GM12878 (cell line): ENCODE data around the gene SLAMF1. TPM values are rescaled to one million over a fixed set of nuclear protein-coding genes. Genes with fewer than 3 reads are reported as not detected.

Source experiments
- CBFB ChIP-seq: IDR thresholded peaks from 2 replicates; pipeline ENCODE4 v1.6.1; 2016; ENCODE audit warnings: antibody characterized with exemption, low read depth
- CBX5 ChIP-seq: sonication (generic); IDR thresholded peaks from 2 replicates; pipeline ENCODE4 v1.6.1; 2016; ENCODE audit warnings: low read depth, moderate library complexity, mild to moderate bottlenecking, inconsistent platforms
- GATAD2B ChIP-seq: fragments of 450-650 bp; conservative IDR thresholded peaks from 2 replicates; pipeline ENCODE4 v1.6.1; 2017; ENCODE audit warnings: low read depth, mild to moderate bottlenecking, moderate library complexity
- HSF1 ChIP-seq: fragments of 150-350 bp; IDR thresholded peaks from 2 replicates; pipeline ENCODE4 v1.6.1; 2014; ENCODE audit warnings: mild to moderate bottlenecking, low read depth, low read length
- IRF3 ChIP-seq: fragments of 450-650 bp; IDR thresholded peaks from 2 replicates; pipeline ENCODE4 v1.6.1; 2014; ENCODE audit warnings: mild to moderate bottlenecking
- IRF4 ChIP-seq: IDR thresholded peaks from 2 replicates; pipeline ENCODE4 v1.6.1; 2011; ENCODE audit warnings: low read depth, low read length
- JUND ChIP-seq: IDR thresholded peaks from 2 replicates; pipeline ENCODE4 v1.6.1; 2012; ENCODE audit warnings: low read depth, mild to moderate bottlenecking, low read length, improper control_type of control experiment, moderate library complexity
- LARP7 ChIP-seq: fragments of 450-650 bp; IDR thresholded peaks from 2 replicates; pipeline ENCODE4 v1.6.1; 2017; ENCODE audit warnings: mild to moderate bottlenecking
- POLR2AphosphoS2 ChIP-seq: IDR thresholded peaks from 2 replicates; pipeline ENCODE4 v1.6.1; 2011; ENCODE audit warnings: low read depth, mild to moderate bottlenecking, low read length, improper control_type of control experiment, moderate library complexity
- POLR2AphosphoS5 ChIP-seq: IDR thresholded peaks from 2 replicates; pipeline ENCODE4 v1.6.1; 2011; ENCODE audit warnings: mild to moderate bottlenecking, low read length, inconsistent platforms
- POU2F2 ChIP-seq: IDR thresholded peaks from 3 replicates; pipeline ENCODE4 v1.6.1; 2011; ENCODE audit warnings: low read depth, mild to moderate bottlenecking, low read length, borderline replicate concordance
- YY1 ChIP-seq: IDR thresholded peaks from 2 replicates; pipeline ENCODE4 v1.6.1; 2011; ENCODE audit warnings: low read depth, mild to moderate bottlenecking, low read length
- polyA plus RNA-seq, 11 experiments: library from polyadenylated mRNA; depleted of rRNA in 4 of 11; unstranded in 6 of 11; stranded (reverse) in 5 of 11; fragments of >200 nt; fragmentation: Nextera tagmentation in 4 of 11; fragmentation: Illumina TruSeq in 1 of 11; extraction: Ambion mirVana in 4 of 11; extraction: Trizol in 1 of 11; gene quantifications; 1 replicate in 1 of 11; 2 replicates in 10 of 11; pipeline versions ENCODE4 v1.2.1 to v1.2.3, GENCODE V29; 2011 to 2016; ENCODE audit warnings: inconsistent platforms in 2 of 11, missing spikeins in 2 of 11, low read depth in 1 of 11
- total RNA-seq, 4 experiments: library from RNA; depleted of rRNA in 3 of 4; stranded (reverse); fragments of >200 nt in 3 of 4; fragmentation: Illumina TruSeq in 1 of 4; extraction: Trizol in 1 of 4; gene quantifications; 2 replicates each; pipeline versions ENCODE4 v1.2.1 to v1.2.3, GENCODE V29; 2013 to 2021

SLAMF1 gene
- total and polyA plus RNA-seq, 10 of the 15 experiments (the other 5 are each of a cell fraction or from before 2014, with no cell fraction given): 87.3 to 260 (median 131) TPM

GRCh38 chr1:160626509-160627342 is 20.1 kb downstream of the SLAMF1 start (continued):
- TF ChIP-seq POLR2AphosphoS5: peak; percentile 90
- TF ChIP-seq CBFB: no peak; the same call in 1 of the 2 replicates
- no peak for TF ChIP-seq HSF1
- no peak for TF ChIP-seq IRF4
- TF ChIP-seq CBX5: no peak
- no peak for TF ChIP-seq YY1
- peak; percentile 69; the same call in 1 of the 2 replicates for TF ChIP-seq LARP7
- TF ChIP-seq POU2F2: peak; percentile 60; the same call in 1 of the 3 replicates
- 0 out of 2 replicates have a peak, but pooled peaks have one; percentile 47 for TF ChIP-seq GATAD2B
- peak; percentile 98 for TF ChIP-seq POLR2AphosphoS2
- TF ChIP-seq IRF3: no peak
- no peak for TF ChIP-seq JUND
